ENCODE measurements around the gene TLE1. TPM values are rescaled to one million over a fixed set of nuclear protein-coding genes. Genes with fewer than 3 reads are reported as not detected.

Gene TLE1
- total RNA-seq, 1 donor = 39.3 TPM

GRCh38 chr9:81538890-81539289, 150.5 kb downstream of the TLE1 start:
- no peak for DNase-seq (ENCODE audit: low read depth)
- H3K4me3 ChIP-seq (ENCODE audit: low read depth, low read length) = no peak overlapping the region
- no peak for TF ChIP-seq CTCF (IDR thresholded peaks at IDR 0.05; ENCODE audit: insufficient read depth, low read depth, low read length)

DNA sequence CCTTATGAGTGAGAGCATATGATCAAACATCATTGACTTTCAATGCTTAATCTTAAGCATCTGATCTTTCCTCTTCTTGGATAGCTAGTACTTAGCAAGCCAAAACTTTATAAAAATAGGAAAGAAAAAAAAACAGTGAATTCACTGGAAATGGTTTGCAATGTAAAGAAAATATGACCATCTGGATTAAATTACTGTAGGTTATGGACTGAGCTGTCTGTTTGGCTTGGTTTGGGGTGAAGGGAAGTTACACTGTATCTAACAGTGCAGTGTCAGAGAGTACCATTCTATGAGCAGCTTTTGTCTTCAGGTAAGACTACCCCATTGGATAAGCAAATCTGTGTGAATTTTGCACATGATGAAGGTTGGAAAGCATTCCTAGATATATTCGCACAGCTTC, 151.4 kb downstream of the TLE1 start:
- no peak for TF ChIP-seq CTCF (IDR thresholded peaks at IDR 0.05; ENCODE audit: insufficient read depth, low read depth, low read length)
- no peak for DNase-seq (ENCODE audit: low read depth)
- no peak overlapping the region for H3K4me3 ChIP-seq (ENCODE audit: low read depth, low read length)

DNA sequence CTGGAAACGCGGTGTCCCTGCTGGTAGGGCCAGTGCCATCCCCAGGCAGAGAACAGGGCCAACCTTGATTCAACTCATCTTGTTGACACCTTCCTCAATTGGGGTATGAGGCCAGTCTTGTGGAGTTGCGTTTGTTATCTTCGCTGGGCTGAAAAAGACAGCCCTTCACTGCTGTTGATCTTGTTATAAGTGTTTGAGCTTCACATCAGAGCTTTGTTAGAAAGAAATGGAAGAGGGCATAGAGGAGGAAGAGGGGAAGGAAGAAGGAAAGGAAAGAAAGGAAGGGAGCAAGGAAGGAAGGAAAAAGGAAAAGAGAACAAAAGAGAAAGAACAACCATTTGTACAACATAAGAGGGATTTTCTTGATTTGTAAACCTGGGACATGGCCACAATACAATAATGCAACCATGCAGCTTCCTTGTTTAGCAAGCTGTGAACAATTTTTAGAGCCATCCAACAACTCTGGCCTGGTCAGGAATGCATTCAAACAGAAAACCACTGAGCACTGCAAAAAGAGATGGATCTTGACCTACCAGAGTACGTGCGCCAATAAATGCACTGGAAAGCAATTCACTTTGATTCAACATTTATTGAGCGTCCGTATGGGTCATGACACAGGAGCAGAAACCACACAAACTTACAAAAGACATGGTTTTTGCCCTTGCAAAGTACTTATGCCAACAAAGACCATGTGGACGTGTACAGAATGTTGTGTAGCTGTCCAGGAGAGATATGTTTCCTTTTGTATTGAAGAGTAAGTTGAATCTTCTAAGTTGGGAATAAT, 152.9 kb downstream of the TLE1 start:
- TF ChIP-seq CTCF (IDR thresholded peaks at IDR 0.05; ENCODE audit: insufficient read depth, low read depth, low read length) = no peak
- no peak overlapping the region for H3K4me3 ChIP-seq (ENCODE audit: low read depth, low read length)
- DNase-seq (ENCODE audit: low read depth) = no peak

DNA sequence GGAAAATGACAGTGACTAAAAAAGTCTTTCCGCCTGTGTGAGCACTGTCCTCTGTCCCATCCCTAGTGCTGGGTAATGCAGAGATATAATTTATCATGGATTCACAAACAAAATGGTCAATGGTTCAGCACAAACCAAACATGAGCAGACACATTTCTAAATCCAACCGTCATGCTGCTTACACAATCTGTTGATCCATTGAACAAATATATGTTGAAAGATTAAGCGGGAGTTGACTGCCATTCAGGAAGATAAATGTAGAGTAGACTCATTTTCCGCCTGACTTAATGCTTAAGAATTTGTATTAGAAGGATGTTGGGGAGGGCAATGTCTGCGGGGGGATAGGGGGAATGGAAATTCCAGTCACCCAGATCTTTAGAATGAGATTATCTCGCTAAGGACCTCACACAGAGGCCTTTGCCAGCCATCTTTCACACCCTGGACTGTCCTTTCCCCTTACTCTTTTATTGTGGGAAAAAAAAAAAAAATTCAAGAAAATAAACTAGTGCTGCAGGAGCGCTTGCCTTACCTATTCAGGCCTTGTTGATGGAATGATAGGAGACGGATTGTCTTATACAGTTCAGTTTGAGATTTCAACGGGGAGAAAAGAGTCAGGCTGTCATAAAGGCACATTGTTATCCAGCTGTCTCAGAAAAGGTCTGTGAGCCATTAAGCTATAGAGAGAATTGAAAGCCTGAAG, 153.7 kb downstream of the TLE1 start:
- H3K4me3 ChIP-seq (ENCODE audit: low read depth, low read length) = no peak overlapping the region
- TF ChIP-seq CTCF (IDR thresholded peaks at IDR 0.05; ENCODE audit: insufficient read depth, low read depth, low read length) = no peak
- peak; percentile 69 for DNase-seq (ENCODE audit: low read depth)

- no peak for DNase-seq (ENCODE audit: low read depth)
- no peak for TF ChIP-seq CTCF (IDR thresholded peaks at IDR 0.05; ENCODE audit: insufficient read depth, low read depth, low read length)
- H3K4me3 ChIP-seq (ENCODE audit: low read depth, low read length) = no peak overlapping the region
Observed at GRCh38 chr9:81534138-81534875, 155.0 kb downstream of the TLE1 start.

Small RNA genes within 50 kb of the gene (small RNA-seq; reads per million reads assigned to genes)
- not detected for gene RNU6-1035P

Other genes starting within 250 kb of the TLE1 start
- not detected in 2 replicates for gene SPATA31D4, start 238.9 kb upstream of the TLE1 start, total RNA-seq

Measured in fibroblast of villous mesenchyme (primary cell).